ENCODE data around the gene LETM1.

- TF ChIP-seq, protein P1, sequence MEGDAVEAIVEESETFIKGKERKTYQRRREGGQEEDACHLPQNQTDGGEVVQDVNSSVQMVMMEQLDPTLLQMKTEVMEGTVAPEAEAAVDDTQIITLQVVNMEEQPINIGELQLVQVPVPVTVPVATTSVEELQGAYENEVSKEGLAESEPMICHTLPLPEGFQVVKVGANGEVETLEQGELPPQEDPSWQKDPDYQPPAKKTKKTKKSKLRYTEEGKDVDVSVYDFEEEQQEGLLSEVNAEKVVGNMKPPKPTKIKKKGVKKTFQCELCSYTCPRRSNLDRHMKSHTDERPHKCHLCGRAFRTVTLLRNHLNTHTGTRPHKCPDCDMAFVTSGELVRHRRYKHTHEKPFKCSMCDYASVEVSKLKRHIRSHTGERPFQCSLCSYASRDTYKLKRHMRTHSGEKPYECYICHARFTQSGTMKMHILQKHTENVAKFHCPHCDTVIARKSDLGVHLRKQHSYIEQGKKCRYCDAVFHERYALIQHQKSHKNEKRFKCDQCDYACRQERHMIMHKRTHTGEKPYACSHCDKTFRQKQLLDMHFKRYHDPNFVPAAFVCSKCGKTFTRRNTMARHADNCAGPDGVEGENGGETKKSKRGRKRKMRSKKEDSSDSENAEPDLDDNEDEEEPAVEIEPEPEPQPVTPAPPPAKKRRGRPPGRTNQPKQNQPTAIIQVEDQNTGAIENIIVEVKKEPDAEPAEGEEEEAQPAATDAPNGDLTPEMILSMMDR (conservative IDR thresholded peaks at IDR 0.05; ENCODE audit: low read depth, low read length), result no peak
- TF ChIP-seq EZH2 (IDR thresholded peaks at IDR 0.05; ENCODE audit: borderline replicate concordance, low read depth, low read length, poor library complexity, severe bottlenecking), result no peak
Observed at GRCh38 chr4:1819816-1820215, 36.1 kb downstream of the LETM1 start.

Measured in A673 (cell line).